IPS-18c (cell line): ENCODE measurements around the gene C22orf31.
"Not testable (repeated sequence)": the region's sequence is repeated elsewhere in the genome, so short reads cannot be mapped to it uniquely, and the experiment has no call there.

Source experiments
- H3K4me3 ChIP-seq: 2 replicates; pipeline ENCODE4 v1.7.0; 2013; ENCODE audit warnings: low read depth, mild to moderate bottlenecking, low read length, moderate library complexity; ENCODE audit not compliant: insufficient read depth
- H3K9me3 ChIP-seq: one replicate; pipeline ENCODE4 v1.6.1; 2013; ENCODE audit warnings: mild to moderate bottlenecking, low read length, moderate library complexity; ENCODE audit not compliant: control insufficient read depth, insufficient read depth

The C22orf31 gene

DNA sequence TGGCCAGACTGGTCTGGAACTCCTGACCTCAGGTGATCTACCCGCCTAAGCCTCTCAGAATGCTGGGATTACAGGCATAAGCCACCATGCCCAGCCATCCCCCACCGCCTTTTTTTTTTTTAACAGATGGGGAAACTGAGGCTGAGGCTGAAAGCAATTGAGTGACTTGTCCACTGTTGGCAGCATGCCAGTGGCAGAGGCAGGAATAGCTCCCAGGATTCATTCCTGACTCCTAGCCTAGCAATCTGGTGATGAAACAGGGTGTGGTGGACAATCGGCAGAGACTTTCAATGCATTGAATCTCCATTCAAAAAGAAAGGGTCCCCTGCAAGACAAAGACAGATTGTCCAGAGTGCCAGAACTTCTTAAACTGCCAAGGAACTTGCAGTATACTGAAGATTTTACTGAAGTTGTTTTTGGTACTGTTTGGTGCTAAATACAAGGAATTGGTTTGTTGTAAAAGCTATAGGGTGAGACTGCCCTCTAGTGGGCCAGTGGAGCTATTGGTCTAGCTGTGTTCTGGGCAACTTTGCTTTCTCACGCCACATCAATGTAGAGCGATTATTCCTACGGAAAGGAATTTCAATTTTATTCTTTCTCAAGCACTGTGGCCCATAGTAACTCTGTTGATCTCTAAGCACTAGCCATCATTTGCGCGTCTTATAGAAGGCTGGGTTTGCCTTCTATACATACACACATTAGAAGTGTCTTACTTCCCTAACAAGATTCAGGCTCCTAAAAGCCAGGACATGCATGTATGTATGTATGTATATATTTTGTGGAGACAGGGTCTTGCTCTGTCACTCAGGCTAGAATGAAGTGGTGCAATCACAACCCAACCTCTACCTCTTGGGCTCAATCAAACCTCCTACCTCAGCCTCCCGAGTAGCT is 21.0 kb downstream of the C22orf31 start:
- H3K4me3 ChIP-seq = no peak overlapping the region
- no peaks in the 10 kb centered on the region for H3K9me3 ChIP-seq

DNA sequence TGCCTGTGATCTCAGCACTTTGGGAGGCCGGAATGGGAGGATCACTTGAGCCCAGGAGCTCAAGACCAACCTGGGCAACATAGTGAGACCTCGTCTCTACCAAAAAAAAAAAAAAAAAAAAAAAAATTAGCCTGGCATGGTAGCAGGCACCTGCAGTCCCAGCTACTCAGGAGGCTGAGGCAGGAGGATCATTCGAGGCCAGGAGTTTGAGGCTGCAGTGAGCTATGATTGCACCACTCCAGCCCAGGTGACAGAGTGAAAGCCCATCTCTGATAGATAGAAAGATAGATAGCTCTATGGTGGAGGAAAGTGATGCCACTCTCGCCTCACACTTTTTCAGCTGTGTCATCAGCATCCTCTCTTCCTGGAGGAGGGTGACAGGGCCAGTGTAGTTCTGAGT is 21.9 kb downstream of the C22orf31 start:
- H3K4me3 ChIP-seq, H3K9me3 ChIP-seq: not testable (repeated sequence)

DNA sequence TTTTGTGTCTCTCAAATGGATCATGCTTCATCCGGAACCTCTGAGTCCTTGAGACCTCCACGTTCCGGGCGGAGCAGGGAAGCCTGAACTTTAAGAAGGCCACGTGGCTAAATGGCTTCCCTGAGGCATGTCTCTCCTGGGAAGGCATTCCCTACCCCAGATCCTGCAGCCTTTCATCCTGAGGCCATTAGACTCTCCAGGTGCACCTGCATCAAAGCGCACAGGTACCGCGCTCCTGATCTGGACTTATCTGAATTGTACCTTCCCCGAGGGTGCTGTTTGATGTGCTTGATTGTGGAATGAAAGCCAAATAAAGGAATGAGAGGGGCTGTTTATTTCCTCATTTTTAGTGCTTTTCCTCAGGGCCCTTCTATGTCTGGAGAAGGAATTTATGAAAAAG is 22.5 kb downstream of the C22orf31 start:
- Histone ChIP-seq H3K9me3 (no peaks in the 10 kb centered on the region), H3K4me3 (no peak overlapping the region)

DNA sequence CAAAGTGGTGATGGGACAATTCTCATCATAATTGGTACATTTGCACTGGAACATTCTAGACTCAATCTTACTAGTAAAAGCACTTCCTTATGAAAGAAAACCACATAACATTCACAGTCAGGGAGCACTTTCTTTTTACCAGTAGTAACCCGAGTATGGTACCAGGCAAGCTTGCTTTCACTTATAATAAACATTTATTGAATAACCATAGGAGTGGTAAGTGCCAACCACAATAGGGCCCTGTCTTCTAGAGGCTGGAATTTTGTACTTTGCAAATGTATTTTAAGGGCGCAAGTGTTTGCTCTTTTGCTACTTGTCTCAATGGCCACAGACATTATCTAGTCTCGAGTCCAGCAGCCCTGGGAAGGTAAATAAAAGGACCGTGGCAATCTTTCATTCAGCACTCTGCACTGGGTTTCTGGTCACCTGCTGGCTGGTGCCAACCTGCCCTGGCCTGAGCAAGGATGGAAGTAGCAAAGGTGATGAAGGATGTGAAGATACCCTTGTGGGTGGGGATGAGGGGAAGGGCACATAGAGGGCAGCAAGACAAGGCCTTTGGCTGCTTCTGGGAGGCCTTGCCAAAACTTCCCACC is 24.2 kb downstream of the C22orf31 start:
- Histone ChIP-seq H3K9me3 (no peaks in the 10 kb centered on the region), H3K4me3 (no peak overlapping the region)

DNA sequence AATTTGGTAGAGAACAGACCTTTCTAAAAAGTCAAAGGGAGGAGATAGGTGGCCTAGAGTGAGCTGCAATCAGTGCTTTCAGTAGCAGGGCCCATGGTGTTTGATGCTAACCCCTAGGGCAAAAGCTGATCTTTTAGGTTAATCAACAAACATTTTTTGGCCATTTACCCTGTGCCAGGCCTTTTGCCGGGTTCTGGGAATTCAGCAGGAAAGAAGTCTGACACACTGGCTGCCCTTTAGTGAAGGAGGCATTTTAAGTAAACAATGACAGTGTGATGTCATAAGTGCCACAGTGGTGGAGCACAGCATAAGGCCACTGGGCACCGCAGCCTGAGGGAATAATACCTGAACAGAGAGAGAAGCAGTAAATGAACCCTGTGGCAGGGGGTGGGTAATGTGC is 29.0 kb downstream of the C22orf31 start:
- H3K9me3 ChIP-seq = no peaks in the 10 kb centered on the region
- H3K4me3 ChIP-seq = no peak overlapping the region

DNA sequence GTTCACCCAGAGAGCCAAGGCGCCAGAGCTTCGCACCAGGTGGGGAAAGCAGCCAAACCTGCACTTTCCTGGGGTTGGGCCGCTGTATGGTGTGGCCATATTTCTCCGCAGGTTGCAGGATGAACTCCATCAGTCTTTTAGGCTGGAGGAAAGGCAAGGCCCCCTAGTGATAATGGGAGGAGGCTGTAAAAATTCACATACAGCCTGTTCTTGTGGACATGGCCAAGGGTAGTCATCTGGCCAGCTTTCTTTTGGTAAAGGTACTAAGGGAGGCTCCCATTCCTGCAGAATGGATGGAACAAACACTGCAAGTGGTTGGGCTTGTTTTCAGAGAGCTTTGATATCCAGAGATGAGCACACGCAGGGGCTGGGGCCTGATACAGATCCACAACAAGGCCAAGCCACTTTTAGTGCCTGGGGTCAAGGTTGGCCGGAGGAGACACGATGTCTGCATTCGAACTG is 29.6 kb downstream of the C22orf31 start:
- H3K9me3 ChIP-seq = no peaks in the 10 kb centered on the region
- no peak overlapping the region for H3K4me3 ChIP-seq

DNA sequence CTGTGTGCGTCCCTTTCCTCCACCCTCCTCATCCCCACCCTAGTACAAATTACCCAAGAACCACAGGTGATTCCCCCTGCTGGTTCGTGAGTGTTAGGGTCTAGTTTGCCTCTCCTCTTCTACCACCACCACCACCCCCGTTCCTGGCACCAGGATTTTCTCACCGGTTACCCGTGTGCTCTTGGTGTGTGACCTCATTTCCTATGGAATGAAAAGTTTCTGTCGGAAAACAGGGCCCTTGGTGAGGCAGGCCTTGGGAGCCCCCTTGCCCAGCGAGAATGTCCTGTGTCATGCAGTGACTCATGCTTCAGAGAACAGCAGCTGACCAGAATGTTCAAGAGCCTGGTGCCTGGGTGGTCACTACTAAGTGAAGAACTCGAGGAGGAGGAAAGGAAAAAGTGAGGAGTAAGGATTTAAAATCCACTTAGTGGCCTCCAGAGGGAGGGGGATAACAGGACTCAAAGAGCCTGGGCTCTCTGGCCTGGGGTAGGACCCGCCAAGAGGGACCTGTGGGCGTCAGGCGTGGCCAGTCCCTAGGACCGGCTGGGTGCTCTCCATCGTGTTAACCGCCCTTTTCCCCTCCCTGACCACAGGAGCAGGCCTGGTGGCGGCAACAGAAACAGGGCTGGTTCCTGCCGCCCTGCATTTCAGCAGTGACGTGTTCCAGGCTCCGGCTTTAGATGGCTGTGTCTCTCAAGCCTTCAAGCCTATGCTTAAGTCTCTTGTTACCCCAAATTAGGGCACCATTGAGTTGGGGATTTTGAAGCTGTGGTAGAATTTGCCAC is 30.2 kb downstream of the C22orf31 start:
- H3K4me3 ChIP-seq = peak overlapping the region; percentile 46
- no peaks in the 10 kb centered on the region for H3K9me3 ChIP-seq

DNA sequence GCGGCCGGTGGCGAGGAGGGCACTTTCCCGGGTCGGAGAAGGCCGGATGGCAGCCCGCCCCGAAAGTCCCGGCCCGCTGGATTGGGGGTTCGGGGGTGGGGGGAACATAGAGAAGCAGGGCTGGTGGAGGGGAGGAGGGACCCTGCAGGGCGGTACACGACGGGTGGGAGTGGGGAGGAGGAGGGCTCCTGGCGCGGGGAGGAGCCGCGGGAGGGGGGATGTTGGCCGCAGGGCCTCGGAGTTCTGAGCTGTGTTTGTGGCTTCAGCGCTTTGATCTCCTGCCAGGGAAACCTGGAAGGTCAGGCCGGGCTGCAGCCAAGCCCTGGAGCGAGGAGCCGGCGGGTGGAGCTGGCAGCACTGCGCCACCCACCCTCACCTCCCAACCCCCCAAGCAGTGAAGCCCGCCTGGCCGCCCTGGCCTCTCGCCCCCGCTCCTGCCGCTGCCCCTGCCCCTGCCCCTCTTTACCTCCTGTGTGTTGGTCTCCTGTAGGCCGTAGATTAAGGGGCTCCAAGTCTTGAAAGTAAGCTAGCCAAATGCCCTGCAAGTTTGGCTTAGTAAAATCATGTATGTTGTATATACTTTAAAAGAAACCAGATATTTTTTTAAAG is 30.9 kb downstream of the C22orf31 start:
- no peaks in the 10 kb centered on the region for H3K9me3 ChIP-seq
- peak overlapping the region; percentile 46; the same call in 1 of the 2 replicates for H3K4me3 ChIP-seq

DNA sequence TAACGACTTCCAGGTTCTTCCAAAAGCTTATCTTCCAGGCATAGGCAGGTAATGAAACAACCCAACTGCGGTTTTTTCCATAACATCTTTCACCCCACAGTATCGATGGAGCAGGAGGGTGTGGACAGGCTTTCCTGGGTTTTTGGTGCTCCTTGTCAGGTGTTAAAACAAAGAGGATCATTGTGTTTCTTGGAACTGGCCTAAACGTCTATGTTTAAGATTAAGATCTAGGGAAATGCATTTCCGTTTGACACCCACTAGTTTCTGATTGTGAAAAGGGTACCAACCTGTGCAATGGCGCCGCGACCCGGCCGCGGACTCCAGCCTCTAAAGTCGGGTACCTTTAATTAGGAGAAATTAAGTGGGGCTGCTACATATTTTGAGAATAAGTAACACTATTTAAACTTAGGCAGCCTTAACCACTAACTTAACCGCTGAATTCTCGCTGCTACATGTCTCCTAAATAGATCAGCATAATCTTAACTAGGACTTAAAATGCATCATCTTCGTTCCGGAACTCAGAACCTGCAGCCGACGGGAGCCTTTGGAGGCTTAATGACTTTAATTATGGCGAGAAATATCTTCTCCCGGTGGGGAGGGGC is 31.5 kb downstream of the C22orf31 start:
- H3K4me3 ChIP-seq = peak overlapping the region; percentile 46; the same call in 1 of the 2 replicates
- no peaks in the 10 kb centered on the region for H3K9me3 ChIP-seq

DNA sequence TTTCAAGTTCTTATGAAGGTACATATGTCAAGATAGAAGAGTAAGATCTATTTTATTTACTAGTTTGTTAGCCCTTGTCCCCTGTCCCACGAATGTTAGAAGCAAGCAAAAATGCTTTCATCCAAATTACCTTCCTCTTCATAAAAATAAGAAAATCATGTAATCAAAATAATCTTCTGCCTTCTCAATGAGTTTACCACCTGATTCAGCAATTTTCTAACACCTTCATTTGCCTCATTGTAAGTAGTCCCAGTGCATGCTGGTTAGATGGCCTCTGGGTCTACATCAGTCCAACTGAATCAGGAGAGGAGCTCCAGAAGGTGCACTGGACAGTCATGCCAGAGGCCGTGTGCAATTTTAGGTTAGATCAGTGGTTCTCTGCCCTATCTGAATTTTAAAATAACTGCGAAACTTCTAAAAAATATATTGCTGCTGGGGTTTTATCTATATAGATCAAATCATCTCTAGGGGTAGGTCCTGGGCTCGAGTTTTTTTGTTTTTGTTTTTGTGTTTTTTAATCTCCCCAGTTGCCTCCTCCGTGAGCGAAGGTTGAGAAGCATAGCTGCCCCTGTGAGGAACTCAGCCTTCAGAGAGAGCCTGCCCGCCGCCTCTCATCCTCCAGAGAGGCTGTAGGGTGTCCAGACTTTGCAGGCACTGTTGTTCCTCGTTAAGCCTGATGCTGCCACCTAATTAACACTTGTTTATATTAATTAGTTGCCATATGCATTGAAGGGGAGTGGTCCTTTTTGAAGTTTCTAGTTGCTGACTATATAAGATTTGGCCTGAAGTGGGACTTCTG is 32.2 kb downstream of the C22orf31 start:
- Histone ChIP-seq H3K9me3 (no peaks in the 10 kb centered on the region), H3K4me3 (no peak overlapping the region)

DNA sequence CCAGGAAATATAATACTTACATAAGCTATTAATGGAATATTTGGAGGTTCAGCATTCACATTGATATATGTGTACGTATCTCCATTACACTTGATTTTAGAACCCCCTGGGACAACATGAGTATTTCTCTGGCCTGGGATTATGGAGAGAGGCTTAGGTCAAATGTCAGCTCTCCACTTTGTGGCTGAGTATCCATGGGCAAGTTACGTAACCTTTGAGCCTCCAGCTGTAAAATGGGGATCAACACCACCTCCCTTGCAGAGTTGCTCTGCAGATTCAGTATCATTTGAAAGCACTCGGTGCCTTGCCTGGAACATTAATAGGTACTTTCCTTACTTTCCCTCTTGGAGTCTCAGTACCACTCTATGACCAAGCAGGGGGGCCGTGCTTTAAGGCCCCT is 33.2 kb downstream of the C22orf31 start:
- Histone ChIP-seq H3K9me3 (no peaks in the 10 kb centered on the region), H3K4me3 (no peak overlapping the region)

DNA sequence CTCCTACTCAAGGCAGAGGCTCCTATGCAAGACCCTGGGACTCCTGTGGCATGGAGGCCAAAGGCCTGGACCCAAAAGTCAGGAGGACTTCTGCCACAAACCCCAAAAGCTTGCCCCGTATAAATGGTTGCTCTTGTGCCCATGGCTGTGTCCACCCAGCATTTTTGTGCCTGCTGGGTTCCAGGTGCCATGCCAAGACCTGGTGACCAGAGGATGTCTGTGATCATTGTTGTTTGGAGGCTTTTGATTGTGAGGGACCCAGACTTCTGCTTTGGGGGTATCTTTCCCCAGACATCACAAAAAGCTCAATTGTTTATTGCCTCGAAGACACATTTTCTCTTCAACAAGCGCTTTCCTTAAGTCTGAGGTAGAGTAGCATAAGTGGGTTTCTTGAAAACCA is 35.1 kb downstream of the C22orf31 start:
- Histone ChIP-seq H3K4me3 (no peak overlapping the region), H3K9me3 (no peaks in the 10 kb centered on the region)

DNA sequence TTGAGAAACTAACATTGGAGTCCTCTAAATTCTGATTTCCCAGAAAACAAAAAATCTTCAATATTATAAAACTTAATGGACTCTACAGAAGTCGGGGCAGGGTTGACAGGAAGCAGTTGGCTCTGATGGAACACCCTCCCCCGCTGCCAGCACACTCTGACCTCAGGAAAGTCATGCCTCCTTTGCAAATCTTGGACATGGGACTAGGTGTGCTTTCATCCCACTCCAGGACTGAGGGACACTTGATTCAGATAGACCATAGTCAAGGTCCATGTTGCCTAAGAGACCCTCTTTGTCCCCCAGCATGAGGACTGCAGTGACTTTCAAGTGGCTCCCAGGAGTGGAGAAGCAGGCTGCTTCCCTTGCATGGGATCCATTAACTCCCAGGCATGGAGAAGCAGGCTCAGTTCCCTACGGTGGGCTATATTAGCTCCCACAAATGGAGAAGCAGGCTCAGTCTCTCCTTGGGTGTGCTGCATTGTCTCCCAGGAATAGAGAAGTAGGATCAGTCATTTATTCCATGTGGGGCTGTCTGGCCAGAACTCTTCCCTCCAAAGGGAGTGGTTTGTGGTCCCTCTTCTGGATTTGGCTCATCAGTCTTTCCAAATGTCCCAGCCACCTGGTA is 38.3 kb downstream of the C22orf31 start:
- no peaks in the 10 kb centered on the region for H3K9me3 ChIP-seq

DNA sequence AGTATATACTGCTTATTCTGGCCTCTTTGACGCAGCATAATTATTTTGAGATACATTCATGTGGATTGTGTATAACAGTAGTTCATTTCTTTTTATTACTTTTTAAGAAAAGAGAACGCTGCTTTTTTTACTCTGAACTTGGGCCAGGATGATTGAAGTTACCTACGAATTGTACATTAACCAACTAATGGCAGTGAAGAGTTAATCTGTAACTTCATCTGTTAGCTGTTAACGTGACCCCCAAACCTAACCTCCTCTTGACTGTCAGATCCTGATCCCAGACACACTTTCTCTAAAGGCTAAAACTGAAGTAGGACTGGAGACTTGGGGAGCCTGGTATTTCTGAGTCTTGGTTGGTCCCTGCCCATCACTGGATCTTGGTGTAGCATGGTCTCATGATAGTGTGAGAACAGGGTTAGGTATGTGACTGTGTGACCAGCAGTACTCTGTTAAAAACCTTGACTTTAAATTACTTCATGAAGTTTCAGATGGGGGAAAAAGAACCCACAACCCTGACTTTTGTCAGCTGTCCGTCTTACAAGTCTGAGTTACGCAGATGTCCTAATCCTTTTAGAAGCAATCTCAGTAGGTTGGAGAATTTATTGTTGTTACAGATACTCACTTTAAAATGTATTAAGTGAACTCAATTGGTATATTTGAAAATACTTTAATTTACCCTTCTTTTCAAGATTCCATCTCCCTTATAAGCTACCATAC is 39.4 kb downstream of the C22orf31 start:
- no peaks in the 10 kb centered on the region for H3K9me3 ChIP-seq
- no peak overlapping the region for H3K4me3 ChIP-seq

More for the DNA sequence above, 38.3 kb downstream of the C22orf31 start:
- H3K4me3 ChIP-seq = no peak overlapping the region
